HCT116 (cell line): ENCODE measurements around the gene PLA2G2F. TPM values are rescaled to one million over a fixed set of nuclear protein-coding genes. Genes with fewer than 3 reads are reported as not detected.

ENCODE experiments used
- ATAC-seq: fragments of 200-7000 bp; cut with Tn5 transposase; 2 replicates; pipeline ENCODE4 v1.9.1; 2020; ENCODE audit warnings: mild to moderate bottlenecking, moderate library complexity
- BruUV-seq: library from RNA; stranded (reverse); fragments of 400-500 nt; replicated peaks from 2 replicates; lab custom pipeline; 2021; lab: Mats Ljungman, UMichigan
- CTCF ChIA-PET: fragments of 300-600 bp; sonication (Branson Sonifier 250); formaldehyde crosslinking; loops from one replicate; lab custom pipeline; 2021; ENCODE audit warnings: antibody characterized with exemption; lab: Charles Lee
- POLR2A ChIA-PET: fragments of 300-600, 350-600 bp; sonication (Branson Sonifier 250); formaldehyde crosslinking; loops from one replicate; lab custom pipeline; 2021; ENCODE audit warnings: antibody characterized with exemption; lab: Charles Lee
- RAD21 ChIA-PET, 2 experiments: fragments of 300-600 bp; sonication (Branson Sonifier 250); formaldehyde crosslinking; loops; one replicate each; lab custom pipeline; 2023; ENCODE audit warnings: low total read pairs in 2 of 2; ENCODE audit not compliant: uncharacterized antibody in 2 of 2, unreplicated experiment in 2 of 2, low non-redundant PET in 1 of 2; lab: Charles Lee
- DNase-seq: peaks from one replicate; pipeline ENCODE4 v3.0.0-alpha.2; 2010; ENCODE audit warnings: low read depth, low spot score
- H2AFZ ChIP-seq: fragments of 200-600 bp; shearing (Covaris generic), sonication (generic); 2 replicates; pipeline ENCODE4 v1.6.1; 2017; ENCODE audit warnings: low read depth, mixed run types, mixed read lengths, antibody characterized with exemption, low read length; ENCODE audit not compliant: poor library complexity, severe bottlenecking
- H3K27ac ChIP-seq: 2 replicates; pipeline ENCODE4 v1.5.1; 2012; ENCODE audit warnings: low read depth, low read length
- H3K27me3 ChIP-seq: fragments of 200-600 bp; sonication (generic); 2 replicates; pipeline ENCODE4 v1.6.1; 2016; ENCODE audit warnings: mixed run types, low read length, mixed read lengths; ENCODE audit not compliant: insufficient read depth
- H3K36me3 ChIP-seq, 2 experiments: fragments of 200-500 bp in 1 of 2; fragments of 200-600 bp in 1 of 2; sonication (Bioruptor generic) in 1 of 2; sonication (generic) in 1 of 2; 2 replicates each; pipeline versions ENCODE4 v1.5.1 to v1.6.1; 2014 to 2016; ENCODE audit warnings: low read length in 2 of 2, inconsistent platforms in 1 of 2, mixed read lengths in 1 of 2, mixed run types in 1 of 2; ENCODE audit not compliant: insufficient read depth in 2 of 2, control insufficient read depth in 1 of 2
- H3K4me1 ChIP-seq, 2 experiments: fragments of 200-600 bp in 1 of 2; sonication (generic) in 1 of 2; 2 replicates each; pipeline versions ENCODE4 v1.5.1 to v1.6.1; 2012 to 2017; ENCODE audit warnings: low read length in 2 of 2, inconsistent platforms in 1 of 2, mild to moderate bottlenecking in 1 of 2, mixed read lengths in 1 of 2, mixed run types in 1 of 2, moderate library complexity in 1 of 2; ENCODE audit not compliant: insufficient read depth in 2 of 2, control insufficient read depth in 1 of 2
- H3K4me2 ChIP-seq: fragments of 200-600 bp; sonication (generic); 2 replicates; pipeline ENCODE4 v1.6.1; 2017; ENCODE audit warnings: mixed run types, low read length, mixed read lengths
- H3K4me3 ChIP-seq, 2 experiments: fragments of 200-600 bp in 1 of 2; sonication (generic) in 1 of 2; replicated peaks in 1 of 2; 2 replicates each; pipeline ENCODE4 v1.5.1; 2011 to 2016; ENCODE audit warnings: low read length in 2 of 2, control low read depth in 1 of 2, low read depth in 1 of 2, mild to moderate bottlenecking in 1 of 2, mixed read lengths in 1 of 2, mixed run types in 1 of 2
- H3K79me2 ChIP-seq: fragments of 200-600 bp; sonication (generic); 2 replicates; pipeline ENCODE4 v1.6.1; 2017; ENCODE audit warnings: mild to moderate bottlenecking, mixed run types, low read length, moderate library complexity, mixed read lengths; ENCODE audit not compliant: insufficient read depth
- H3K9ac ChIP-seq: fragments of 200-600 bp; sonication (generic); 2 replicates; pipeline ENCODE4 v1.6.1; 2016; ENCODE audit warnings: low read length, mixed read lengths
- H3K9me2 ChIP-seq: fragments of 200-600 bp; sonication (generic), shearing (Covaris generic); 2 replicates; pipeline ENCODE4 v1.6.1; 2017; ENCODE audit warnings: mixed run types, mild to moderate bottlenecking, moderate library complexity; ENCODE audit not compliant: insufficient read depth
- H3K9me3 ChIP-seq, 2 experiments: fragments of 200-500 bp in 1 of 2; fragments of 200-600 bp in 1 of 2; sonication (Bioruptor generic) in 1 of 2; sonication (generic) in 1 of 2; 2 replicates each; pipeline ENCODE4 v1.6.1; 2014 to 2017; ENCODE audit warnings: low read length in 2 of 2, mixed read lengths in 2 of 2, inconsistent platforms in 1 of 2, low read depth in 1 of 2, mild to moderate bottlenecking in 1 of 2, mixed run types in 1 of 2, moderate library complexity in 1 of 2; ENCODE audit not compliant: control insufficient read depth in 1 of 2, insufficient read depth in 1 of 2
- H4K20me1 ChIP-seq: fragments of 200-600 bp; sonication (generic), shearing (Covaris generic); 2 replicates; pipeline ENCODE4 v1.6.1; 2017; ENCODE audit warnings: mixed run types, mild to moderate bottlenecking, moderate library complexity; ENCODE audit not compliant: insufficient read depth
- ATF3 ChIP-seq: IDR thresholded peaks from 2 replicates; pipeline ENCODE4 v1.6.1; 2012
- CBX3 ChIP-seq: IDR thresholded peaks from 2 replicates; pipeline ENCODE4 v1.6.1; 2012; ENCODE audit warnings: low read depth
- CEBPB ChIP-seq: IDR thresholded peaks from 2 replicates; pipeline ENCODE4 v1.6.1; 2012; ENCODE audit warnings: low read depth
- EGR1 ChIP-seq: IDR thresholded peaks from 2 replicates; pipeline ENCODE4 v1.6.1; 2012; ENCODE audit warnings: low read depth
- ELF1 ChIP-seq: IDR thresholded peaks from 2 replicates; pipeline ENCODE4 v1.6.1; 2012; ENCODE audit warnings: low read depth, borderline replicate concordance
- EZH2 ChIP-seq: fragments of 200-600 bp; sonication (generic); IDR thresholded peaks from 2 replicates; pipeline ENCODE4 v1.6.1; 2017; ENCODE audit warnings: antibody characterized with exemption, mixed run types
- EZH2phosphoT487 ChIP-seq: fragments of 200-600 bp; IDR thresholded peaks from 2 replicates; pipeline ENCODE4 v1.6.1; 2018; ENCODE audit warnings: antibody characterized with exemption, borderline replicate concordance
- FOSL1 ChIP-seq: IDR thresholded peaks from 2 replicates; pipeline ENCODE4 v1.6.1; 2012; ENCODE audit warnings: low read depth
- JUND ChIP-seq: IDR thresholded peaks from 2 replicates; pipeline ENCODE4 v1.6.1; 2012
- POLR2A ChIP-seq: IDR thresholded peaks from 2 replicates; pipeline ENCODE4 v1.7.0; 2011; ENCODE audit warnings: borderline replicate concordance; ENCODE audit not compliant: insufficient read depth, insufficient read length; ENCODE audit errors: extremely low read depth
- POLR2AphosphoS5 ChIP-seq: IDR thresholded peaks from 2 replicates; pipeline ENCODE4 v1.6.1; 2011; ENCODE audit warnings: mild to moderate bottlenecking, low read depth, low read length, moderate library complexity
- RAD21 ChIP-seq: IDR thresholded peaks from 2 replicates; pipeline ENCODE4 v1.6.1; 2012; ENCODE audit warnings: low read depth, mild to moderate bottlenecking
- SIN3A ChIP-seq: IDR thresholded peaks from 2 replicates; pipeline ENCODE4 v1.6.1; 2012; ENCODE audit warnings: low read depth
- SP1 ChIP-seq: IDR thresholded peaks from 2 replicates; pipeline ENCODE4 v1.6.1; 2012; ENCODE audit warnings: low read depth
- SRF ChIP-seq: IDR thresholded peaks from 2 replicates; pipeline ENCODE4 v1.6.1; 2012; ENCODE audit warnings: low read depth
- TCF7L2 ChIP-seq: IDR thresholded peaks from 2 replicates; pipeline ENCODE4 v1.7.0; 2011; ENCODE audit warnings: borderline replicate concordance, inconsistent platforms; ENCODE audit not compliant: insufficient read depth, insufficient read length; ENCODE audit errors: extremely low read depth
- YY1 ChIP-seq: IDR thresholded peaks from 2 replicates; pipeline ENCODE4 v1.6.1; 2011; ENCODE audit warnings: low read length, low read depth, moderate library complexity, mild to moderate bottlenecking; ENCODE audit not compliant: insufficient replicate concordance; ENCODE audit errors: extremely low read depth
- ZBTB33 ChIP-seq: IDR thresholded peaks from 2 replicates; pipeline ENCODE4 v1.6.1; 2011; ENCODE audit warnings: mild to moderate bottlenecking, low read length, moderate library complexity; ENCODE audit not compliant: insufficient replicate concordance; ENCODE audit errors: extremely low read depth
- ZFX ChIP-seq: fragments of 450-650 bp; IDR thresholded peaks from 2 replicates; pipeline ENCODE4 v1.6.1; 2017
- ZNF274 ChIP-seq: fragments of 200-500 bp; sonication (Bioruptor generic); IDR thresholded peaks from 2 replicates; pipeline ENCODE4 v1.6.1; 2014; ENCODE audit warnings: mild to moderate bottlenecking, low read depth, low read length, inconsistent platforms
- intact Hi-C: fragments of 100-400 bp; cut with micrococcal nuclease; formaldehyde crosslinking; loops from 2 replicates; pipeline ENCODE4 v1.10.0; 2022
- total RNA-seq: library from RNA; stranded (reverse); gene quantifications from one replicate; pipeline ENCODE4 v1.2.1, GENCODE V29; 2021; ENCODE audit not compliant: unreplicated experiment

Gene PLA2G2F
- total RNA-seq, 1 experiment from 2014 or later = 0.12 TPM

DNA sequence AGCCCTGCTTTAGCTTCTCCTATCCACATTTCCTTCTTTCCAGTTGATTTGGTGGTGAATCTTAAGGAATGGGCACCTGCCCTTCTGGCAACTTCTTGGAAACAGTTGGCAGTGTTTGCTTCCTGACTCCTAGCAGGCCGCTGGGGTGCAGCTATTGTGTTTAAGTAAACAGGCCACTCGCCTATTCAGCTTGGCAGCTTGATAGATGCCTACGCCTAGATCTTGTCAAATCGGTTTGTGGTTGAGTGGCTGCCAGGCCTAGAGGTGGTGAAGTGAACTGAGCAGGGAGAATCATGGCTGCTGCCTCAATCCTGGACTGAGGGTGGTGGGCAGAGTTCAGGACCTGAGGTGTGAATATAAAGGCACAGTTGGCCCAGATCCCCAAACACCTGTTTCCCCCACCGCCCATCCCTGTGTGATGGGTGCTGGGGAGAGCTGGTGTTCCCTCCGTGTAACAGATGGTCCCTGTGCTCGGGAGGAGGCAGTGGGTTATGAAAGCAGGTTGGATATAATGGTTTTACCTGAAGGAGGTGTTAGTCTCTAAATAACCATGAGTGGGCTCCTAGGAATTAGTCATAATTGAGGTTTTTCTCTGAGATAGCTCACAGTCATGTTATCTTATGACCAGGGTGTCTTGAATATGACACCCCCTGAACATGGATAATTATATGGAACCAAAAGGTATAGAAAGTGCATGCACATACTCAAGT, 48.1 kb downstream of the PLA2G2F start:
- ChIA-PET CTCF (interaction anchor here (2.0 kb wide), 1 partner anchor 212 kb away, joined by 4 read pairs; no protein-coding TSS in a partner anchor), POLR2A (no interaction called here)
- Histone ChIP-seq H3K27ac (no peak overlapping the region), H4K20me1 (no peaks in the 10 kb centered on the region), H3K4me1 (no peaks in the 10 kb centered on the region)
- intact Hi-C loops = no loop called here
- no peak for ATAC-seq
- TF ChIP-seq TCF7L2 = no peak
- no peak for TF ChIP-seq ATF3
- no peak for TF ChIP-seq EZH2phosphoT487
- no peak for TF ChIP-seq SIN3A
- no peak for TF ChIP-seq ZNF274
- no peak for TF ChIP-seq FOSL1
- TF ChIP-seq SP1 = no peak
- no peak for TF ChIP-seq RAD21
- TF ChIP-seq POLR2A = no peak
- TF ChIP-seq SRF = no peak
- no peak for TF ChIP-seq ZBTB33
- TF ChIP-seq EZH2 = no peak
- TF ChIP-seq CEBPB = no peak
- TF ChIP-seq POLR2AphosphoS5 = no peak
- TF ChIP-seq CBX3 = no peak
- no peak for TF ChIP-seq ELF1
- no peak for TF ChIP-seq ZFX
- TF ChIP-seq EGR1 = no peak
- TF ChIP-seq YY1 = no peak
- no peak for TF ChIP-seq JUND
- TF ChIP-seq, all 23 proteins: peak for 0
- Histone ChIP-seq H3K79me2 (no peaks in the 10 kb centered on the region), H3K9me2 (no peaks in the 10 kb centered on the region), H3K4me3 (no peak overlapping the region), H3K9ac (no peak overlapping the region), H3K9me3 (no peaks in the 10 kb centered on the region), H3K27me3 (peaks cover 21% of the 10 kb centered on the region; the same call in 1 of the 2 replicates), H2AFZ (no peak overlapping the region), H3K36me3 (no peaks in the 10 kb centered on the region), H3K4me2 (no peak overlapping the region)
- BruUV-seq = no TSS peak
- DNase-seq = no peak
- RAD21 ChIA-PET = no interaction called here
